ENCODE data around the gene TNNI3K.
A peak's percentile ranks its signal among the peaks of the same experiment; 100 is the strongest.

Gene TNNI3K

GRCh38 chr1:74453277-74453676 lies 218.1 kb downstream of the TNNI3K start:
- no peak for DNase-seq

- no peak for DNase-seq
Observed at GRCh38 chr1:74455390-74455789, 220.2 kb downstream of the TNNI3K start.

GRCh38 chr1:74457253-74457652 lies 222.1 kb downstream of the TNNI3K start:
- DNase-seq, result no peak

GRCh38 chr1:74463333-74463988 lies 228.3 kb downstream of the TNNI3K start:
- no peak for DNase-seq

- no peak for DNase-seq
Observed at GRCh38 chr1:74464037-74464436, 228.8 kb downstream of the TNNI3K start.

- no peak for DNase-seq
Observed at GRCh38 chr1:74465193-74465681, 230.1 kb downstream of the TNNI3K start.

- DNase-seq, result no peak
Observed at GRCh38 chr1:74467786-74468377, 232.7 kb downstream of the TNNI3K start.

- peak; percentile 65 to 88 for DNase-seq
Observed at GRCh38 chr1:74468982-74469603, 233.9 kb downstream of the TNNI3K start.

- no peak for DNase-seq
Observed at GRCh38 chr1:74470251-74470650, 235.1 kb downstream of the TNNI3K start.

GRCh38 chr1:74470936-74471335 lies 235.7 kb downstream of the TNNI3K start:
- DNase-seq, result no peak

GRCh38 chr1:74471470-74471869 lies 236.3 kb downstream of the TNNI3K start:
- DNase-seq, result no peak

GRCh38 chr1:74474585-74474984 lies 239.4 kb downstream of the TNNI3K start:
- DNase-seq, result no peak

GRCh38 chr1:74478979-74479378 lies 243.8 kb downstream of the TNNI3K start:
- DNase-seq, result no peak

GRCh38 chr1:74480068-74480467 lies 244.9 kb downstream of the TNNI3K start:
- DNase-seq, result no peak

- DNase-seq, result no peak
Observed at GRCh38 chr1:74481607-74482006, 246.4 kb downstream of the TNNI3K start.

- DNase-seq, result no peak
Observed at GRCh38 chr1:74485622-74486021, 250.4 kb downstream of the TNNI3K start.

- DNase-seq, result peak; percentile 14 to 34
Observed at GRCh38 chr1:74486036-74486435, 250.8 kb downstream of the TNNI3K start.

- no peak for DNase-seq
Observed at GRCh38 chr1:74496669-74497068, 261.5 kb downstream of the TNNI3K start.

- no peak for DNase-seq
Observed at GRCh38 chr1:74498901-74499300, 263.7 kb downstream of the TNNI3K start.

GRCh38 chr1:74502432-74502831 lies 267.2 kb downstream of the TNNI3K start:
- peak; percentile 80 to 83 for DNase-seq

- DNase-seq, result peak in 1 of 2 experiments; percentile 2
Observed at GRCh38 chr1:74502858-74503257, 267.7 kb downstream of the TNNI3K start.

- DNase-seq, result peak; percentile 66 to 70
Observed at GRCh38 chr1:74504125-74504932, 269.1 kb downstream of the TNNI3K start.

GRCh38 chr1:74504933-74505512 lies 269.8 kb downstream of the TNNI3K start:
- no peak for DNase-seq

Measured in Kasumi-1 (cell line).